ENCODE measurements around the gene NUDT1. TPM values are rescaled to one million over a fixed set of nuclear protein-coding genes. Genes with fewer than 3 reads are reported as not detected.
A peak's percentile ranks its signal among the peaks of the same experiment; 100 is the strongest.

NUDT1 gene
- total RNA-seq, 1 experiment from 2014 or later = 100 TPM

GRCh38 chr7:2271273-2272026, 29.4 kb downstream of the NUDT1 start (continued):
- TF ChIP-seq FOXK1 (CRISPR knock-in tag; IDR thresholded peaks at IDR 0.05) (no peak), ETV6 (CRISPR knock-in tag; IDR thresholded peaks at IDR 0.05) (no peak)

- POLR2A ChIA-PET = no interaction called here
- H3K27me3 Mint-ChIP-seq (ENCODE audit: low read depth) = no peaks in the 10 kb centered on the region
- no peak overlapping the region for H3K4me3 Mint-ChIP-seq
- no peak for ATAC-seq
- H3K9me3 Mint-ChIP-seq = no peaks in the 10 kb centered on the region
- peaks cover 21% of the 10 kb centered on the region for H3K4me1 Mint-ChIP-seq
- peak overlapping the region; percentile 2; the same call in 1 of the 2 replicates for H3K27ac Mint-ChIP-seq
- peaks cover 15% of the 10 kb centered on the region for H3K36me3 Mint-ChIP-seq
- CTCF ChIA-PET = no interaction called here
- DNase-seq (ENCODE audit: low spot score) = no peak
- TF ChIP-seq ZNF416 (CRISPR knock-in tag; IDR thresholded peaks at IDR 0.05) (no peak), HMGA2 (CRISPR knock-in tag; IDR thresholded peaks at IDR 0.05) (no peak), E2F4 (CRISPR knock-in tag; IDR thresholded peaks at IDR 0.05; ENCODE audit: borderline replicate concordance, low read depth) (no peak), PREB (CRISPR knock-in tag; IDR thresholded peaks at IDR 0.05; ENCODE audit: borderline replicate concordance) (no peak), GTF2I (CRISPR knock-in tag; conservative IDR thresholded peaks at IDR 0.05) (no peak), EMX1 (CRISPR knock-in tag; IDR thresholded peaks at IDR 0.05) (no peak), ARID4B (CRISPR knock-in tag; IDR thresholded peaks at IDR 0.05; ENCODE audit: borderline replicate concordance) (no peak), STAT6 (CRISPR knock-in tag; conservative IDR thresholded peaks at IDR 0.05; ENCODE audit: low read depth) (no peak), ZNF138 (CRISPR knock-in tag; conservative IDR thresholded peaks at IDR 0.05) (no peak), ZNF671 (CRISPR knock-in tag; IDR thresholded peaks at IDR 0.05) (no peak), PRRX2 (CRISPR knock-in tag; IDR thresholded peaks at IDR 0.05) (no peak), ETV6 (CRISPR knock-in tag; IDR thresholded peaks at IDR 0.05) (no peak), ATF6 (CRISPR knock-in tag; IDR thresholded peaks at IDR 0.05) (no peak), HMGXB4 (CRISPR knock-in tag; IDR thresholded peaks at IDR 0.05) (no peak), RELA (CRISPR knock-in tag; IDR thresholded peaks at IDR 0.05; ENCODE audit: borderline replicate concordance) (no peak), AFF4 (CRISPR knock-in tag; IDR thresholded peaks at IDR 0.05; ENCODE audit: borderline replicate concordance) (no peak)
These were observed 30.0 kb downstream of the NUDT1 start for GRCh38 chr7:2272031-2272430.
